Stimulated activated naive CD8-positive, alpha-beta T cell treated with anti-CD3 and anti-CD28 coated beads, Interleukin-15, Interleukin-2, amounts not matched to agents 100 ng/mL and 50 ng/mL, for 24 hours (primary cell): ENCODE results near the gene DENND5B.
"Not testable (repeated sequence)": the region's sequence is repeated elsewhere in the genome, so short reads cannot be mapped to it uniquely, and the experiment has no call there.

Experiments
- H3K27ac Mint-ChIP-seq: one replicate; pipeline ENCODE4 v1.8.0; 2021; ENCODE audit warnings: mild to moderate bottlenecking, mixed read lengths
- H3K27me3 Mint-ChIP-seq: one replicate; pipeline ENCODE4 v1.8.0; 2021; ENCODE audit warnings: mixed read lengths
- H3K36me3 Mint-ChIP-seq: one replicate; pipeline ENCODE4 v1.8.0; 2021; ENCODE audit warnings: low read depth, mixed read lengths
- H3K4me1 Mint-ChIP-seq: one replicate; pipeline ENCODE4 v1.8.0; 2021; ENCODE audit warnings: low read depth, mixed read lengths
- H3K4me3 Mint-ChIP-seq: one replicate; pipeline ENCODE4 v1.8.0; 2021; ENCODE audit warnings: mild to moderate bottlenecking, mixed read lengths
- H3K9me3 Mint-ChIP-seq: one replicate; pipeline ENCODE4 v1.8.0; 2021; ENCODE audit warnings: mixed read lengths

The DENND5B gene

DNA sequence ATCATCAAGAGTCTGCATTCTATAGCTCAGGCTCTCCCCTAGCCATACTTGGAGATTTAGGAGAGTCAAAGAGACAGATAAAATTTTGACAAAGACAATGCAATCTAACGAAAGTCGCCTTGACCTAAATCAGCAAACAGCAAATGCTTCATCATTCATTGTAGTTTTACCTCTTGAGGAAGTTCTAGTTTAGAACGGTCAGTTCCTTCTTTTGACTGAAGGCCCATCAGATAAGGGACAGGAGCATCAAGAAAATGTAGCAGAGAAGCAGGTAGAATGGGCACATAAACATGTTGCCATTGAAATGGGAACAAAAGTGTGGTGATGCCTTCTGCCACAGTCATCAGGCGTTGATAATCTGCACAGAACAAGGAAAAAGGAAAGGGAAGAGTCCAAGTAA lies 130.9 kb downstream of the DENND5B start:
- Mint-ChIP-seq H3K36me3 (no peaks in the 10 kb centered on the region), H3K9me3 (no peaks in the 10 kb centered on the region), H3K4me3 (no peak overlapping the region), H3K27ac (no peak overlapping the region), H3K27me3 (no peaks in the 10 kb centered on the region), H3K4me1 (no peaks in the 10 kb centered on the region)

DNA sequence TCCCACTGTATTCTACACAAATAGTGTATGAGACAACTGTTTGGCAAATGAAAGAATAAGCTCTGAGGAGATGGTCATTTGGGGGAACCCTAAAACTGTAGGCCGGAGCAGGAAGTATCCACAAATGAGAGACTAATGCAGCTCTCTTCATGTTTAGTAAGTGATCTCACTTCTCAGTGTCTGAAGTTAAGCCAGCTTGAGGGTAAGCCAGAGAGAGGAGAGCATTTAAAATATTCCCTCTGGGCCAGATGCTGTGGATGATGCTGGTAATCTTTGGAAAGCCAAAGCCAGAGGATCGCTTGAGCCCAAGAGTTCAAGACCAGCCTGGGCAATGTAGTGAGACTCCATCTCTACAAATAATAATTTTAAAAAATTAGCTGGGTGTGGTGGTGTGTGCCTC lies 134.4 kb downstream of the DENND5B start:
- Mint-ChIP-seq H3K4me1 (no peaks in the 10 kb centered on the region), H3K36me3 (no peaks in the 10 kb centered on the region)

DNA sequence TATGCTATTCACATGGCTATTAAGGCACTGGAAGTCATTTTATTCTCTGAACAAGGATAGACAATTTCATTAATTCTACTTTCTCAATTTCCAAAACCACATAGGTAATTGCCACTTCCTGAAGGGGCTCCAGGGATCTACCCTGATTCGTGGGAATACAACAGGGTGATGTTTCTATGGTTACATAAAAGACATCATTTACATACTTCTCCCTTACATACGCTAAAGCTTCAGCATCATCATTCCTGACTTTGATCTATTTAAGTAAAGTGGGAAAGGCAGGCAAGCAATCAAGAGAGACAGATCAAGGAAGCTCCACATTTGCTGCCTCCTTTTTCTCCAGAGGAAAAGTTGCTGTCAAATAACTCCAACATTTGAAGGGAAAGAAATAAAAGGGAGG lies 146.2 kb downstream of the DENND5B start:
- Mint-ChIP-seq H3K9me3 (no peaks in the 10 kb centered on the region), H3K4me3 (no peak overlapping the region), H3K27me3 (no peaks in the 10 kb centered on the region), H3K4me1 (no peaks in the 10 kb centered on the region), H3K36me3 (no peaks in the 10 kb centered on the region), H3K27ac (no peak overlapping the region)

More for the DNA sequence above, 134.4 kb downstream of the DENND5B start:
- Mint-ChIP-seq H3K9me3 (no peaks in the 10 kb centered on the region), H3K27ac (no peak overlapping the region), H3K4me3 (no peak overlapping the region), H3K27me3 (no peaks in the 10 kb centered on the region)

DNA sequence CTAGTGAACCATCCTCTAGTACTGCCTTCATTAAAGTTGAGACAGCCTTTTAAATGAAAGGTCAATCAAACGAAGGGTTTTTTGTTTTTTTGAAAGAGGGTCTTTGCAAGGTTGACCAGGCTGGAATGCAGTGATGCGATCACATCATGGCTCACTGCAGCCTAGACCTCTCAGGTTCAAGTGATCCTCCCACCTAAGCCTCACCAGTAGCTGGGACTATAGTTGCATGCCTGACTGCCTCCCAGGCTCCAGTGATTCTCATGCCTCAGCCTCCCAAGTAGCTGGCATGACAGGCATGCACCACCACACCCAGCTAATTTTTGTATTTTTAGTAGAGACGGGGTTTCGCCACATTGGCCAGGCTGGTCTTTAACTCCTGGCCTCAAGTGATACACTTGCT lies 150.3 kb downstream of the DENND5B start:
- Mint-ChIP-seq H3K4me1 (no peaks in the 10 kb centered on the region), H3K4me3 (no peak overlapping the region), H3K27ac (no peak overlapping the region), H3K9me3 (no peaks in the 10 kb centered on the region), H3K36me3 (no peaks in the 10 kb centered on the region), H3K27me3 (no peaks in the 10 kb centered on the region)

DNA sequence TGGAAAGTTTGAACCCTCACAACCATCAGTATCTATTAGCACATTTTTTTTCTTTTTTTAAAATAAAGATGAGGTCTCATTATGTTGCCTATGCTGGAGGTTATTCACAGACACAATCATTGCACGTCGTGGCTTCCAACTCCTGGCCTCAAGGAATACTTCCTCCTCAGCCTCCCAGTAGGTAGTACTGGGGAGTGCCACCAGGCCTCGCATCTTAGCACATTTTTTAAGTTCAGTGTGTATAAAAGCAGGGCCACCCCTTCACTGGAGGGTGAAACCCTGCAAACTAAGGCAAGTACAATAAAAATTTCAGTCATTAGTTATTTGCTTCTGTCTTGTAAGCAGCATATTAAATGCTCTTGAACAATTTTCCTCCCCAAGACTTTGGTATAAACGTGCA lies 150.8 kb downstream of the DENND5B start:
- no peak overlapping the region for H3K27ac Mint-ChIP-seq
- H3K27me3 Mint-ChIP-seq = no peaks in the 10 kb centered on the region
- no peaks in the 10 kb centered on the region for H3K4me1 Mint-ChIP-seq
- no peaks in the 10 kb centered on the region for H3K9me3 Mint-ChIP-seq
- no peak overlapping the region for H3K4me3 Mint-ChIP-seq
- no peaks in the 10 kb centered on the region for H3K36me3 Mint-ChIP-seq

- no peaks in the 10 kb centered on the region for H3K9me3 Mint-ChIP-seq
- no peak overlapping the region for H3K4me3 Mint-ChIP-seq
- H3K27ac Mint-ChIP-seq = no peak overlapping the region
- no peaks in the 10 kb centered on the region for H3K4me1 Mint-ChIP-seq
- no peaks in the 10 kb centered on the region for H3K36me3 Mint-ChIP-seq
- H3K27me3 Mint-ChIP-seq = peaks cover 5% of the 10 kb centered on the region
Measured at GRCh38 chr12:31431721-31432240, 159.2 kb downstream of the DENND5B start.

DNA sequence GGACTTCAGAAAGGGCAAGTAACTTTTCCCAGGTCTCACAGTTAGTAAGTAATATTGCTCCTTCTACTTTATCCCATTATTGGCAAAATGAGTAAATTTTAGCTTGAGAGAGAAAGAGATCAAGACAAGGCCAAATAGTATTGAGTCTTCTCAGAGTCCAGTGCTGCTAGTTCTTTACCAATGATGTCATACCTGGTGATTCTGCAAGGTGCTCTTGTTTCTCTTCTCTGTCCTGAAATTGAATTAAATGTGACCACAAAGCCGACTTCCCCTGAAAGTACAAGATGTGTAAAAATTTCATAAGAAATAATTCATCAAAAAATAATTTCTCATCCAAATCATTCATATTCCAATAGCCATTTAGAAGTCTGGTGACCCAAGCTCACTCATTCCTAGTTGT lies 167.5 kb downstream of the DENND5B start:
- H3K4me3 Mint-ChIP-seq = no peak overlapping the region
- no peaks in the 10 kb centered on the region for H3K9me3 Mint-ChIP-seq
- no peaks in the 10 kb centered on the region for H3K27me3 Mint-ChIP-seq
- H3K4me1 Mint-ChIP-seq = no peaks in the 10 kb centered on the region
- no peaks in the 10 kb centered on the region for H3K36me3 Mint-ChIP-seq
- H3K27ac Mint-ChIP-seq = no peak overlapping the region

DNA sequence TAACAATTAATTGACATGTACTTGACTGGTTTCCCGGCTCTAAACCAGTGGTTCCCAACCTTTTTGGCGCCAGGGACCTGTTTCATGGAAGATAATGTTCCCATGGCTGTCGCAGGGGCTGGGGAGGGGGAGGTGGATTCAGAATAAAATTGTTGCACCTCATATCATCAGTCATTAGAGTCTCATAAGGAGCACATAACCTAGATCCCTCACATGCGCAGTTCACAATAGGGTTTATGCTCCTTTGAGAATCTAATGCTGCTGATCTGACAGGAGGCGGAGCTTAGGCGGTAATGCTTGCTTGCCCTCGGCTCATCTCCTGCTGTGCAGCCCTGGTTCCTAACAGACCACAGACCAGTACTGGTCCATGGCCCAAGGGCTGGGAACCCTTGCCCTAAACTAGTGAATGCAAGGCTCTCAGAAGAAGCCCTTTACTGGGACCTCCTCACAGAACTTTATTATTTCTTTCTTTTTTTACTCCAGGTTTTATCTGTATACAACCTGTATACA lies 178.6 kb downstream of the DENND5B start:
- H3K36me3 Mint-ChIP-seq = no peaks in the 10 kb centered on the region
- no peak overlapping the region for H3K27ac Mint-ChIP-seq
- no peaks in the 10 kb centered on the region for H3K9me3 Mint-ChIP-seq
- peaks cover 2% of the 10 kb centered on the region for H3K4me1 Mint-ChIP-seq
- H3K27me3 Mint-ChIP-seq = no peaks in the 10 kb centered on the region
- no peak overlapping the region for H3K4me3 Mint-ChIP-seq

- H3K27me3 Mint-ChIP-seq = no peaks in the 10 kb centered on the region
- peaks cover 3% of the 10 kb centered on the region for H3K4me1 Mint-ChIP-seq
- no peaks in the 10 kb centered on the region for H3K36me3 Mint-ChIP-seq
- H3K27ac Mint-ChIP-seq = no peak overlapping the region
- H3K4me3 Mint-ChIP-seq = no peak overlapping the region
- H3K9me3 Mint-ChIP-seq = no peaks in the 10 kb centered on the region
Measured at GRCh38 chr12:31408763-31409162, 182.2 kb downstream of the DENND5B start.

DNA sequence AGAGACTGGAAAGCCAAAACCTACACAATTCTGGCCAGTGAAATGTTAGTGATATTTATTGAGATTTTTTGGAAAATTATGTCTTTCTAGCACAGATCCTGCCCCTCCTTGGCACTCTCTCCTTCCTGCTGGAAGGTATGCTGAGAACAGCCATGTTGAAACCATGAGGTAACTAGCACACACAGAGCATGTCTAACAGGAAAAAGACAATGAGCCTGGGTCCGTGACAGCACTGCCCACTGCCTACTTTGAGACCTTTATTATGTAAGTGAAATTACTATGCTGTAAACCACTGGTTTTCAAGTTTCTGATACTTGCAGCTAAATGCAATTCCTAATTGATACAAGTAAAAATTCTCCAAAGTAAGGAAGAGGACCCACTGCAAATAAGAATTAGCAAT lies 183.4 kb downstream of the DENND5B start:
- H3K4me1 Mint-ChIP-seq = peaks cover 3% of the 10 kb centered on the region
- no peaks in the 10 kb centered on the region for H3K27me3 Mint-ChIP-seq
- no peak overlapping the region for H3K4me3 Mint-ChIP-seq
- no peak overlapping the region for H3K27ac Mint-ChIP-seq
- no peaks in the 10 kb centered on the region for H3K9me3 Mint-ChIP-seq
- H3K36me3 Mint-ChIP-seq = no peaks in the 10 kb centered on the region

DNA sequence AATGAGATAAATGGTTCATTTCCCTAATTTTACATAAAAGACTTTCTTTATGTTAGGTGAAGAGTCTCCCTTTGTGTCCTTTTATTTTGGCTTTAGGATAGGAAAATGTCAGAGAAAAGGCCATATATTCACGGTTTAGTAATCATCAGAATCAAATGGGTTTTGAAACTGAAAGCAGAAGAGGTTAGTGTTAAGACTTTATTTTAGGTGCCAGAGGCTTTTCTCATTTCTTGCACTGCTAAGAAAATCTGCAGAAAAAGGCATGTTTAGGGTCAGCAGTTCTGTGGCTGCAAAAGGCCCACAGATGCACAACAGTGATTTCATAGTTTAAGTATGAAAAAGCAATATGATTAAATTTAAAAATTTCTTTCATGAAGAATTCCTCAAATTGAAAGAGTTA lies 184.6 kb downstream of the DENND5B start:
- H3K9me3 Mint-ChIP-seq = no peaks in the 10 kb centered on the region
- no peak overlapping the region for H3K4me3 Mint-ChIP-seq
- H3K27me3 Mint-ChIP-seq = peaks cover 9% of the 10 kb centered on the region
- H3K4me1 Mint-ChIP-seq = peaks cover 3% of the 10 kb centered on the region
- H3K27ac Mint-ChIP-seq = no peak overlapping the region
- H3K36me3 Mint-ChIP-seq = no peaks in the 10 kb centered on the region

GRCh38 chr12:31405021-31405420 lies 185.9 kb downstream of the DENND5B start:
- H3K27me3 Mint-ChIP-seq = peaks cover 10% of the 10 kb centered on the region
- H3K4me3 Mint-ChIP-seq = no peak overlapping the region
- no peak overlapping the region for H3K27ac Mint-ChIP-seq
- H3K36me3 Mint-ChIP-seq = no peaks in the 10 kb centered on the region
- H3K4me1 Mint-ChIP-seq = peaks cover 3% of the 10 kb centered on the region
- no peaks in the 10 kb centered on the region for H3K9me3 Mint-ChIP-seq

- H3K9me3 Mint-ChIP-seq, H3K27me3 Mint-ChIP-seq, H3K4me3 Mint-ChIP-seq, H3K27ac Mint-ChIP-seq, H3K4me1 Mint-ChIP-seq, H3K36me3 Mint-ChIP-seq: not testable (repeated sequence)
Measured at GRCh38 chr12:31403099-31403607, 187.8 kb downstream of the DENND5B start.

DNA sequence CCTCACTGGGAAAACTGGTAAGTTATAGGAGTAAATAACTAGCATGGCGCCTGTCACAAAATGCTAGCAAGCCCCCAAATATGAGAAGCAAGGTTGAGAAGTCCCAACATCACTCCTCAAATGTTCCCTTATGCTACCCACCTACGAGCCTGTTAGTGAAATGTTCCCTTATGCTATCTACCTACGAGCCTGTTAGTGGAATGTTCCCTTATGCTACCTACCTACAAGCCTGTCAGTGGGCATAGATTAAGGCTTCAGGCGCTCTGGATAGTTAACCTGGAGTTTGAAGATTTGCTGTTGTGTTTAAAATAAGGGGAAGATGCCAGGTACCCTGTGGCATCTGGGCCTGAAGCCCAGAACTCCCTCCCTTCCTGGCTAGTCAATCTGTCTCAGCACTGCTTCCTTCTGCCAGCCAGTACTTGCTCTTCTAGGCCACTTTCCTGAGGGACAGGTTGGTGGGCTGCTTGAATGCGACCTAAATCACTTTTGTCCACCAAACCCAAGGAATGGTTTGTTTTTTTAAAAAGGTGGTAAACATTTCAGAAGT lies 197.9 kb downstream of the DENND5B start:
- Mint-ChIP-seq H3K27me3 (no peaks in the 10 kb centered on the region), H3K36me3 (peaks cover 4% of the 10 kb centered on the region), H3K4me1 (no peaks in the 10 kb centered on the region), H3K4me3 (no peak overlapping the region), H3K9me3 (no peaks in the 10 kb centered on the region), H3K27ac (no peak overlapping the region)

DNA sequence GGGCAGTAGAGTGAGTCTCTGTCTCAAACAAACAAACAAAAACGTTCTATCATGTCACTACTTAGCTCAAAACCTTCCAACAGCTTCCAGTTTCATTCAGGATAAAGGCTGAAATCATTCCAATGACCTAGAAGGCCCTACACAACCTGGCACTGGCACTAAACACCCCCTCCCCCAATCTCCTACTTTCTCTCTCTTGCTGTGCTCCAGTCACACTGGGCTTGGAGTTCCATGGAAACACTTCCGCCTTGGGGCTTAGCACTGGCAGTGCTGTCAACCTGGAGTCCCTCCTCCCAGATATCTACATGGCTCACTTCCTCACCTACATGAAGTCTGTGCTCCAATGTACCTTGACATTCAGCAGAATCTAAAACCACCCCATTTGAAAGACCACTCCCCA lies 199.9 kb downstream of the DENND5B start:
- Mint-ChIP-seq H3K4me1 (no peaks in the 10 kb centered on the region), H3K27me3 (peaks cover 2% of the 10 kb centered on the region), H3K9me3 (no peaks in the 10 kb centered on the region), H3K27ac (no peak overlapping the region), H3K36me3 (no peaks in the 10 kb centered on the region), H3K4me3 (no peak overlapping the region)

DNA sequence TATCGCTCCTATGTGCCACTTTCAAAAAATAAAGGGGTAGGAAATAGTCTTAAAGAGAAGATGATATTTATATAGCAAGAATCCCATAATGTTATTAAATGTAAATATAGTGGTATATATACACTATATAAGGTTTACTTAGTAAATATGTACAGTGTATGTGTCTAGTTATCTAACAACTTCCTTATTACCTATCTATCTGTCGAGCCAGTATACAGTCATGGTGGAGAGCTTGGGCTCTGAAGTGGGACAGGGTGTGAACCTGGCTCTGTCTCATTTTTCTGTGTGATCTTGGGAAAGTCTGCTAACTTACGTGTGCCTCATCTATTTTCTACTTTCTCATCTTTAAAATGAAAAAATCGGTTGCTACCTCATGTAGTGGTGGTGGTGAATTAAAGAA lies 202.2 kb downstream of the DENND5B start:
- no peak overlapping the region for H3K27ac Mint-ChIP-seq
- no peaks in the 10 kb centered on the region for H3K36me3 Mint-ChIP-seq

More for the DNA sequence above, 202.2 kb downstream of the DENND5B start:
- Mint-ChIP-seq H3K4me1 (no peaks in the 10 kb centered on the region), H3K9me3 (no peaks in the 10 kb centered on the region), H3K4me3 (no peak overlapping the region), H3K27me3 (peaks cover 2% of the 10 kb centered on the region)
